ENCODE results near the gene RBBP4. TPM values are rescaled to one million over a fixed set of nuclear protein-coding genes. Genes with fewer than 3 reads are reported as not detected.
"Not testable (repeated sequence)": the region's sequence is repeated elsewhere in the genome, so short reads cannot be mapped to it uniquely, and the experiment has no call there.

The RBBP4 gene
- total RNA-seq, 3 donors from 2014 or later, result 111 to 161 (median 121) TPM

- Histone ChIP-seq H3K9me3 (no peaks in the 10 kb centered on the region), H3K27ac (no peak overlapping the region), H3K4me1 (peaks cover 3 to 6% of the 10 kb centered on the region in 2 donors), H3K4me3 (no peak overlapping the region), H3K27me3 (no peaks in the 10 kb centered on the region), H3K36me3 (no peaks in the 10 kb centered on the region)
- DNase-seq (ENCODE audit: low spot score in 2 of 2), result no peak
- intact Hi-C loops (cut with DNase I; ENCODE audit: low total_unique reads), result no loop called here
- TF ChIP-seq POLR2A (IDR thresholded peaks at IDR 0.05) (no peak), POLR2AphosphoS5 (IDR thresholded peaks at IDR 0.05) (no peak)
- TF ChIP-seq, protein P1, sequence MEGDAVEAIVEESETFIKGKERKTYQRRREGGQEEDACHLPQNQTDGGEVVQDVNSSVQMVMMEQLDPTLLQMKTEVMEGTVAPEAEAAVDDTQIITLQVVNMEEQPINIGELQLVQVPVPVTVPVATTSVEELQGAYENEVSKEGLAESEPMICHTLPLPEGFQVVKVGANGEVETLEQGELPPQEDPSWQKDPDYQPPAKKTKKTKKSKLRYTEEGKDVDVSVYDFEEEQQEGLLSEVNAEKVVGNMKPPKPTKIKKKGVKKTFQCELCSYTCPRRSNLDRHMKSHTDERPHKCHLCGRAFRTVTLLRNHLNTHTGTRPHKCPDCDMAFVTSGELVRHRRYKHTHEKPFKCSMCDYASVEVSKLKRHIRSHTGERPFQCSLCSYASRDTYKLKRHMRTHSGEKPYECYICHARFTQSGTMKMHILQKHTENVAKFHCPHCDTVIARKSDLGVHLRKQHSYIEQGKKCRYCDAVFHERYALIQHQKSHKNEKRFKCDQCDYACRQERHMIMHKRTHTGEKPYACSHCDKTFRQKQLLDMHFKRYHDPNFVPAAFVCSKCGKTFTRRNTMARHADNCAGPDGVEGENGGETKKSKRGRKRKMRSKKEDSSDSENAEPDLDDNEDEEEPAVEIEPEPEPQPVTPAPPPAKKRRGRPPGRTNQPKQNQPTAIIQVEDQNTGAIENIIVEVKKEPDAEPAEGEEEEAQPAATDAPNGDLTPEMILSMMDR (IDR thresholded peaks at IDR 0.05), result no peak
Observed at GRCh38 chr1:32705516-32705915, 54.5 kb downstream of the RBBP4 start.

- peaks cover 3 to 6% of the 10 kb centered on the region in 2 donors for H3K4me1 ChIP-seq
- intact Hi-C loops (cut with DNase I; ENCODE audit: low total_unique reads), result no loop called here
- TF ChIP-seq, protein P1 (IDR thresholded peaks at IDR 0.05), result no peak
- TF ChIP-seq POLR2AphosphoS5 (IDR thresholded peaks at IDR 0.05) (no peak), POLR2A (IDR thresholded peaks at IDR 0.05) (no peak)
- DNase-seq (ENCODE audit: low spot score in 2 of 2), result no peak
- no peak overlapping the region for H3K4me3 ChIP-seq
- no peak overlapping the region for H3K27ac ChIP-seq
- H3K27me3 ChIP-seq, result no peaks in the 10 kb centered on the region
- H3K9me3 ChIP-seq, result no peaks in the 10 kb centered on the region
- H3K36me3 ChIP-seq, result no peaks in the 10 kb centered on the region
Observed at GRCh38 chr1:32706491-32706890, 55.5 kb downstream of the RBBP4 start.

- no peak for DNase-seq (ENCODE audit: low spot score in 2 of 2)
- TF ChIP-seq POLR2AphosphoS5 (IDR thresholded peaks at IDR 0.05) (no peak), POLR2A (IDR thresholded peaks at IDR 0.05) (no peak)
- TF ChIP-seq, protein P1 (IDR thresholded peaks at IDR 0.05), result no peak
- no peak overlapping the region for H3K4me3 ChIP-seq
- H3K36me3 ChIP-seq, result no peaks in the 10 kb centered on the region
- H3K27me3 ChIP-seq, result no peaks in the 10 kb centered on the region
- no peak overlapping the region for H3K27ac ChIP-seq
- no peaks in the 10 kb centered on the region for H3K4me1 ChIP-seq
- intact Hi-C loops (cut with DNase I; ENCODE audit: low total_unique reads), result no loop called here
- H3K9me3 ChIP-seq, result no peaks in the 10 kb centered on the region
Observed at GRCh38 chr1:32709075-32709474, 58.1 kb downstream of the RBBP4 start.

DNA sequence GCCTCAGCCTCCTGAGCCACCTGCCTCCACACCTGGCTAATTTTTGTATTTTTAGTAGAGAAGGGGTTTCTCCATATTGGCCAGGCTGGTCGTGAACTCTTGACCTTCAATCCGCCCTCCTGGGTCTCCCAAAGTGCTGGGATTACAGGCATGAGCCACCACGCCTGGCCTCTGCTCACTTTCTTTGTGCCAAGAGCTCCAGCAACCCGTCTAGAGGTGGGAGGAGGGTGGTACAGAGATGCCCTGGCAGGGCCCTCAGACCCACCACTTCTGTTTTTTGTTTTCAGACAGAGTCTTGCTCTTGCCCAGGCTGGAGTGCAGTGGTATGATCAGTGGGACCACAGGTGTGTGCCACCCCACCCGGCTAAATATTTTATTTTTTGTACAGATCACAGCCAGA, 58.5 kb downstream of the RBBP4 start:
- Histone ChIP-seq H3K27me3 (no peaks in the 10 kb centered on the region), H3K9me3 (no peaks in the 10 kb centered on the region), H3K4me3 (no peak overlapping the region), H3K27ac (no peak overlapping the region), H3K36me3 (no peaks in the 10 kb centered on the region), H3K4me1 (no peaks in the 10 kb centered on the region)
- no peak for TF ChIP-seq POLR2A (IDR thresholded peaks at IDR 0.05)
- no peak for TF ChIP-seq POLR2AphosphoS5 (IDR thresholded peaks at IDR 0.05)
- TF ChIP-seq, protein P1 (IDR thresholded peaks at IDR 0.05), result no peak
- intact Hi-C loops (cut with DNase I; ENCODE audit: low total_unique reads), result no loop called here
- DNase-seq (ENCODE audit: low spot score in 2 of 2), result no peak

DNA sequence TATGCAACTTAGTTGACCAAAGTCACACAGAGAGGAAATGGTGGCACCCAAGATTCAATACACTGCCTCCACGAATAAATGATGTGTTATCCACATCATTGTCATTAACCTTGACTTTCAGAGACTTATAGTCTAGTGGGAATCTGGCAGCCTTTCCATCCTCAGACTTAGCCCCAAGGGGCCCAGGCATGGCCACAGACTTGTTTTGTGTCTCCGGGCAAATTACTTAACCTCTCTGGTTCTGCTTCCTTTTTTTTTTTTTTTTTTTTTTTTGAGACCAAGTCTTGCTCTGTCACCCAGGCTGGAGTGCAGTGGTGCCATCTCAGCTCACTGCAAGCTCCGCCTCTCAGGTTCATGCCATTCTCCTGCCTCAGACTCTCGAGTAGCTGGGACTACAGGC, 60.2 kb downstream of the RBBP4 start:
- DNase-seq (ENCODE audit: low spot score in 2 of 2); H3K27me3 ChIP-seq; H3K27ac ChIP-seq; H3K36me3 ChIP-seq; intact Hi-C loops (cut with DNase I; ENCODE audit: low total_unique reads); H3K4me1 ChIP-seq; H3K9me3 ChIP-seq; H3K4me3 ChIP-seq: not testable (repeated sequence)

- intact Hi-C loops (cut with DNase I; ENCODE audit: low total_unique reads), result no loop called here
- Histone ChIP-seq H3K4me3 (no peak overlapping the region), H3K9me3 (no peaks in the 10 kb centered on the region), H3K27me3 (no peaks in the 10 kb centered on the region), H3K27ac (no peak overlapping the region), H3K36me3 (no peaks in the 10 kb centered on the region), H3K4me1 (peaks cover 0 to 6% of the 10 kb centered on the region in 2 donors)
- DNase-seq (ENCODE audit: low spot score in 2 of 2), result no peak
- TF ChIP-seq POLR2AphosphoS5 (IDR thresholded peaks at IDR 0.05) (no peak), POLR2A (IDR thresholded peaks at IDR 0.05) (no peak)
- TF ChIP-seq, protein P1 (IDR thresholded peaks at IDR 0.05), result no peak
Observed at GRCh38 chr1:32713081-32713480, 62.1 kb downstream of the RBBP4 start.
